SK-N-SH treated with all-trans-retinoic acid at 6 μM for 48 hours (cell line): ENCODE results near the gene TRPV4.

ENCODE experiments used
- ARNTL ChIP-seq: fragments of 450-650 bp; formaldehyde crosslinking; IDR thresholded peaks from 2 replicates; pipeline ENCODE4 v1.5.0; 2020; ENCODE audit warnings: low read depth, mild to moderate bottlenecking, moderate library complexity, borderline replicate concordance
- BACH2 ChIP-seq: fragments of 250-450 bp; sonication (Bioruptor Pico); IDR thresholded peaks from 2 replicates; pipeline ENCODE4 v1.9.0; 2021; ENCODE audit warnings: mild to moderate bottlenecking, borderline replicate concordance
- CSRNP3 ChIP-seq: fragments of 250-450 bp; sonication (Bioruptor Pico); IDR thresholded peaks from 2 replicates; pipeline ENCODE4 v1.5.1; 2021; ENCODE audit warnings: mild to moderate bottlenecking, moderate library complexity
- GLIS3 ChIP-seq: fragments of 250-450 bp; sonication (Bioruptor Pico); IDR thresholded peaks from 2 replicates; pipeline ENCODE4 v1.5.0; 2020; ENCODE audit warnings: mild to moderate bottlenecking, moderate library complexity
- PATZ1 ChIP-seq: fragments of 250-450 bp; sonication (Bioruptor Pico); IDR thresholded peaks from 2 replicates; pipeline ENCODE4 v1.8.0; 2020; ENCODE audit warnings: mild to moderate bottlenecking, moderate library complexity, borderline replicate concordance
- PPARA ChIP-seq: fragments of 250-450 bp; sonication (Bioruptor Pico); IDR thresholded peaks from 2 replicates; pipeline ENCODE4 v1.5.0; 2020; ENCODE audit warnings: mild to moderate bottlenecking, borderline replicate concordance
- RARB ChIP-seq: fragments of 250-450 bp; sonication (Bioruptor Pico); IDR thresholded peaks from 2 replicates; pipeline ENCODE4 v1.8.0; 2021; ENCODE audit warnings: mild to moderate bottlenecking, moderate library complexity
- TCF4 ChIP-seq: fragments of 250-450 bp; sonication (Bioruptor Pico); IDR thresholded peaks from 2 replicates; pipeline ENCODE4 v1.8.0; 2021; ENCODE audit warnings: mild to moderate bottlenecking, moderate library complexity, borderline replicate concordance
- TOX ChIP-seq: fragments of 250-450 bp; sonication (Bioruptor Pico); IDR thresholded peaks from 2 replicates; pipeline ENCODE4 v1.8.0; 2021; ENCODE audit warnings: mild to moderate bottlenecking, moderate library complexity, borderline replicate concordance

- TF ChIP-seq RARB (CRISPR knock-in tag), result no peak
- no peak for TF ChIP-seq ARNTL (CRISPR knock-in tag)
- TF ChIP-seq PATZ1 (CRISPR knock-in tag), result no peak
- TF ChIP-seq GLIS3 (CRISPR knock-in tag), result no peak
- TF ChIP-seq CSRNP3, result no peak
- no peak for TF ChIP-seq BACH2 (CRISPR knock-in tag)
- TF ChIP-seq PPARA (CRISPR knock-in tag), result no peak
- TF ChIP-seq TOX, result no peak
- TF ChIP-seq TCF4, result no peak
These were observed 14.0 kb upstream of the TRPV4 start for GRCh38 chr12:109847142-109847735.
